CD8-positive, alpha-beta memory T cell (primary cell): ENCODE measurements around the gene ELOVL5. TPM values are rescaled to one million over a fixed set of nuclear protein-coding genes. Genes with fewer than 3 reads are reported as not detected.

ENCODE experiments used
- CTCF ChIA-PET: fragments of 350-600 bp; sonication (Branson Sonifier 250); formaldehyde crosslinking; loops from one replicate; lab custom pipeline; 2021; ENCODE audit warnings: antibody characterized with exemption; lab: Charles Lee
- POLR2A ChIA-PET: fragments of 350-600 bp; sonication (Branson Sonifier 250); formaldehyde crosslinking; loops from one replicate; lab custom pipeline; 2021; ENCODE audit warnings: antibody characterized with exemption; lab: Charles Lee
- DNase-seq, 5 donors: peaks; one replicate each; pipeline versions ENCODE4 v3.0.0 to v3.0.0-alpha.2; 2020 to 2022; ENCODE audit warnings: mixed read lengths in 1 of 5
- H3K27ac ChIP-seq: one replicate; pipeline ENCODE4 v1.7.0; 2013; ENCODE audit warnings: low read depth, mild to moderate bottlenecking, low read length, moderate library complexity
- H3K27me3 ChIP-seq: 2 replicates; pipeline ENCODE4 v1.7.0; 2013; ENCODE audit warnings: low read length, mild to moderate bottlenecking; ENCODE audit not compliant: insufficient read depth, poor library complexity, severe bottlenecking
- H3K36me3 ChIP-seq: 2 replicates; pipeline ENCODE4 v1.7.0; 2013; ENCODE audit warnings: mild to moderate bottlenecking, low read length, moderate library complexity; ENCODE audit not compliant: insufficient read depth
- H3K4me1 ChIP-seq: 2 replicates; pipeline ENCODE4 v1.7.0; 2013; ENCODE audit warnings: mild to moderate bottlenecking, low read length, moderate library complexity; ENCODE audit not compliant: insufficient read depth
- H3K4me3 ChIP-seq: 2 replicates; pipeline ENCODE4 v1.7.0; 2013; ENCODE audit warnings: mild to moderate bottlenecking, low read length
- H3K9me3 ChIP-seq: 2 replicates; pipeline ENCODE4 v1.7.0; 2013; ENCODE audit warnings: mild to moderate bottlenecking, low read length
- H3K27ac Mint-ChIP-seq, 8 donors: one replicate each; pipeline ENCODE4 v1.8.0; 2020 to 2021; ENCODE audit warnings: mixed read lengths in 8 of 8, mild to moderate bottlenecking in 6 of 8, inconsistent platforms in 3 of 8, moderate library complexity in 3 of 8
- H3K27me3 Mint-ChIP-seq, 2 donors: one replicate each; pipeline ENCODE4 v1.8.0; 2020 to 2021; ENCODE audit warnings: mixed read lengths in 2 of 2, mild to moderate bottlenecking in 1 of 2, moderate library complexity in 1 of 2
- H3K36me3 Mint-ChIP-seq, 3 donors: one replicate each; pipeline ENCODE4 v1.8.0; 2020 to 2021; ENCODE audit warnings: mixed read lengths in 3 of 3, inconsistent platforms in 1 of 3, mild to moderate bottlenecking in 1 of 3
- H3K4me1 Mint-ChIP-seq, 3 donors: one replicate each; pipeline ENCODE4 v1.8.0; 2020 to 2021; ENCODE audit warnings: mixed read lengths in 3 of 3, inconsistent platforms in 1 of 3, mild to moderate bottlenecking in 1 of 3
- H3K4me3 Mint-ChIP-seq, 7 donors: one replicate each; pipeline ENCODE4 v1.8.0; 2020 to 2021; ENCODE audit warnings: mixed read lengths in 7 of 7, mild to moderate bottlenecking in 6 of 7, moderate library complexity in 4 of 7, inconsistent platforms in 2 of 7
- H3K9me3 Mint-ChIP-seq, 5 donors: one replicate each; pipeline ENCODE4 v1.8.0; 2020 to 2022; ENCODE audit warnings: mixed read lengths in 5 of 5, mild to moderate bottlenecking in 3 of 5, moderate library complexity in 2 of 5, inconsistent platforms in 1 of 5
- polyA plus RNA-seq: library from polyadenylated mRNA; unstranded; fragments of 300-500 nt; fragmentation: Illumina TruSeq; gene quantifications from one replicate; pipeline ENCODE4 v1.2.3, GENCODE V29; 2021
- total RNA-seq, 2 experiments: library from RNA; stranded (reverse); gene quantifications; one replicate each; pipeline ENCODE4 v1.2.3, GENCODE V29; 2021

Gene ELOVL5
- total and polyA plus RNA-seq, 3 experiments from 2014 or later: 96.9 to 124 (median 117) TPM

DNA sequence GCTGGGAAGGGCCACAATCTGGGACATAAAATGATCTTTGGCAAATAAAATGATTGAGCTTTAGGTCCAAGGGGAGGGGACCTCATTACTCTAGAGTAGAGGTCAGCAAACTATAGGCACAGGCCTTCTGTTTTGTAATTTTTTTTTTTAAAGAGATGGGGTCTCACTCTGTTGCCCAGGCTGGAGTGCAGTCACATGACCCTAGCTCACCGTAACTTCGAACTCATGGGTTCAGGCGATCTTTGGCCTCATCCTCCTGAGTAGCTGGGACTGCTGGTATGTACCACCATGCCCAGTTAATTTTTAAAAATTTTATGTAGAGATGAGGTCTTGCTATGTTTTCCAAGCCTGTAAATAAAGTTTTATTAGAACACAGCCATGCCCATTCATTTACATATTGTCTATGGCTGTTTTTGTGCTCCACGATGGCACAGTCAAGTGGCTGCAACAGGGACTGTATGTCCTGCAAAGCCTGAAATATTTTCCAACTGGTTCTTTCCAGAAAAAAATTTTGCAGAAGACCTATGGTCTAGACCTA, 82.1 kb downstream of the ELOVL5 start:
- ChIA-PET CTCF (no interaction called here), POLR2A (no interaction called here)
- Mint-ChIP-seq H3K36me3 (peaks cover 9 to 93% (median 44%) of the 10 kb centered on the region in 3 donors), H3K4me3 (no peak overlapping the region), H3K9me3 (no peaks in the 10 kb centered on the region), H3K27me3 (no peaks in the 10 kb centered on the region), H3K27ac (peak overlapping the region in 3 of 8 donors; percentile 3 to 70 (median 47)), H3K4me1 (peaks cover 0 to 6% (median 6%) of the 10 kb centered on the region in 3 donors)
- Histone ChIP-seq H3K36me3 (peaks cover 70% of the 10 kb centered on the region), H3K4me1 (no peaks in the 10 kb centered on the region), H3K27me3 (no peaks in the 10 kb centered on the region), H3K9me3 (no peaks in the 10 kb centered on the region), H3K4me3 (no peak overlapping the region), H3K27ac (no peak overlapping the region)
- no peak for DNase-seq

- H3K36me3 Mint-ChIP-seq: peaks cover 9 to 92% (median 46%) of the 10 kb centered on the region in 3 donors
These were observed 83.7 kb downstream of the ELOVL5 start for GRCh38 chr6:53264915-53265607.

DNA sequence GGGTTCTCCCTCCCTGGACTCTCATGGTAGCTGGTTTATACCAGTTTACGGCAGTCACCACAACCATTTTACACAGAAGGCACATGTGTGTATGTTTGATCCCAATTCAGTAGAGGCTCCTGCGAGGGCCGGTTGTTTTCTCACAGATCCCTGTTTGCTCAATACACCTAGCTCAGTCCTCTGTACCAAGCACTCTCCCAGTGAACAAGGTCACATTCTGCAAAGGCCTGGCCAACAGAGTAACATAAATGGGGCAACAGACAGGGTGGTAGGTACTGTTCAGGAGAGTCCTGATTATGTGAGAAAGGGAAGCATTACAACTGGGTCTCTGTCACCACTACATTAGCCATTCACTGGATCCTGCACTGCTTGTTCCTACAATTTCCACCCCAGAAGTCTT, 84.4 kb downstream of the ELOVL5 start:
- peaks cover 71% of the 10 kb centered on the region for H3K36me3 ChIP-seq
- no peak for DNase-seq

More at GRCh38 chr6:53264915-53265607, 83.7 kb downstream of the ELOVL5 start:
- H3K9me3 ChIP-seq: no peaks in the 10 kb centered on the region
- DNase-seq: no peak
- H3K4me1 ChIP-seq: no peaks in the 10 kb centered on the region
- H3K4me3 ChIP-seq: no peak overlapping the region
- Mint-ChIP-seq H3K9me3 (no peaks in the 10 kb centered on the region), H3K4me3 (no peak overlapping the region), H3K27me3 (no peaks in the 10 kb centered on the region), H3K4me1 (peaks cover 0 to 6% (median 6%) of the 10 kb centered on the region in 3 donors), H3K27ac (peak overlapping the region in 2 of 8 donors; percentile 1 to 35)
- no peak overlapping the region for H3K27ac ChIP-seq
- H3K27me3 ChIP-seq: no peaks in the 10 kb centered on the region
- ChIA-PET CTCF (no interaction called here), POLR2A (no interaction called here)
- peaks cover 69% of the 10 kb centered on the region for H3K36me3 ChIP-seq

GRCh38 chr6:53263917-53264316, 84.8 kb downstream of the ELOVL5 start:
- H3K27me3 Mint-ChIP-seq: no peaks in the 10 kb centered on the region
- H3K4me3 ChIP-seq: no peak overlapping the region
- DNase-seq: no peak
- no peaks in the 10 kb centered on the region for H3K9me3 Mint-ChIP-seq
- peak overlapping the region in 5 of 8 donors; percentile 0 to 54 (median 31) for H3K27ac Mint-ChIP-seq
- POLR2A ChIA-PET: no interaction called here
- no peak overlapping the region for H3K27ac ChIP-seq
- no peaks in the 10 kb centered on the region for H3K4me1 ChIP-seq
- H3K36me3 ChIP-seq: peaks cover 71% of the 10 kb centered on the region
- H3K4me3 Mint-ChIP-seq: peak overlapping the region in 1 of 7 donors; percentile 81
- CTCF ChIA-PET: no interaction called here
- no peaks in the 10 kb centered on the region for H3K9me3 ChIP-seq
- H3K4me1 Mint-ChIP-seq: peaks cover 0 to 6% (median 6%) of the 10 kb centered on the region in 3 donors
- no peaks in the 10 kb centered on the region for H3K27me3 ChIP-seq
- peaks cover 14 to 91% (median 44%) of the 10 kb centered on the region in 3 donors for H3K36me3 Mint-ChIP-seq

More for the DNA sequence above, 84.4 kb downstream of the ELOVL5 start:
- Histone ChIP-seq H3K27me3 (no peaks in the 10 kb centered on the region), H3K4me3 (no peak overlapping the region), H3K27ac (no peak overlapping the region), H3K9me3 (no peaks in the 10 kb centered on the region), H3K4me1 (no peaks in the 10 kb centered on the region)
- no peaks in the 10 kb centered on the region for H3K9me3 Mint-ChIP-seq
- peaks cover 0 to 6% (median 6%) of the 10 kb centered on the region in 3 donors for H3K4me1 Mint-ChIP-seq
- no peak overlapping the region for H3K4me3 Mint-ChIP-seq
- no peaks in the 10 kb centered on the region for H3K27me3 Mint-ChIP-seq
- H3K27ac Mint-ChIP-seq: peak overlapping the region in 3 of 8 donors; percentile 7 to 74 (median 31)
- ChIA-PET CTCF (no interaction called here), POLR2A (no interaction called here)
- peaks cover 9 to 91% (median 47%) of the 10 kb centered on the region in 3 donors for H3K36me3 Mint-ChIP-seq

GRCh38 chr6:53259860-53260580, 88.7 kb downstream of the ELOVL5 start:
- H3K36me3 ChIP-seq: peaks cover 38% of the 10 kb centered on the region
- no peaks in the 10 kb centered on the region for H3K9me3 ChIP-seq
- ChIA-PET POLR2A (no interaction called here), CTCF (interaction anchor here (1.1 kb wide), 1 partner anchor 13 kb away, joined by 3 read pairs; no protein-coding TSS in a partner anchor)
- peaks cover 15 to 69% (median 36%) of the 10 kb centered on the region in 3 donors for H3K36me3 Mint-ChIP-seq
- no peaks in the 10 kb centered on the region for H3K4me1 ChIP-seq
- no peak overlapping the region for H3K4me3 ChIP-seq
- H3K27me3 ChIP-seq: no peaks in the 10 kb centered on the region
- H3K27ac ChIP-seq: no peak overlapping the region
- H3K27me3 Mint-ChIP-seq: no peaks in the 10 kb centered on the region
- no peak overlapping the region for H3K4me3 Mint-ChIP-seq
- no peaks in the 10 kb centered on the region for H3K9me3 Mint-ChIP-seq
- no peak for DNase-seq
- H3K4me1 Mint-ChIP-seq: peaks cover 0 to 2% (median 0%) of the 10 kb centered on the region in 3 donors
- H3K27ac Mint-ChIP-seq: no peak overlapping the region

- ChIA-PET POLR2A (no interaction called here), CTCF (no interaction called here)
- H3K36me3 Mint-ChIP-seq: peaks cover 18 to 58% (median 34%) of the 10 kb centered on the region in 3 donors
- no peaks in the 10 kb centered on the region for H3K9me3 Mint-ChIP-seq
- no peaks in the 10 kb centered on the region for H3K27me3 Mint-ChIP-seq
- peaks cover 31% of the 10 kb centered on the region for H3K36me3 ChIP-seq
- no peaks in the 10 kb centered on the region for H3K27me3 ChIP-seq
- DNase-seq: no peak
- H3K4me1 Mint-ChIP-seq: no peaks in the 10 kb centered on the region
- H3K27ac Mint-ChIP-seq: peak overlapping the region in 2 of 8 donors; percentile 70 to 79
- peak overlapping the region in 1 of 7 donors; percentile 5 for H3K4me3 Mint-ChIP-seq
- no peak overlapping the region for H3K27ac ChIP-seq
- H3K4me3 ChIP-seq: no peak overlapping the region
- H3K9me3 ChIP-seq: no peaks in the 10 kb centered on the region
- no peaks in the 10 kb centered on the region for H3K4me1 ChIP-seq
These were observed 90.0 kb downstream of the ELOVL5 start for GRCh38 chr6:53258774-53259155.

- CTCF ChIA-PET: interaction anchor here (1.1 to 1.8 kb wide), 2 partner anchors 87 to 153 kb away, joined by 3 to 6 read pairs; no protein-coding TSS in a partner anchor
- H3K27ac Mint-ChIP-seq: peak overlapping the region in 3 of 8 donors; percentile 30 to 94 (median 70)
- no peak overlapping the region for H3K4me3 Mint-ChIP-seq
- H3K9me3 ChIP-seq: no peaks in the 10 kb centered on the region
- no peak overlapping the region for H3K27ac ChIP-seq
- no peak for DNase-seq
- H3K27me3 ChIP-seq: no peaks in the 10 kb centered on the region
- H3K36me3 Mint-ChIP-seq: peaks cover 18 to 54% (median 33%) of the 10 kb centered on the region in 3 donors
- no peaks in the 10 kb centered on the region for H3K4me1 ChIP-seq
- H3K4me3 ChIP-seq: no peak overlapping the region
- H3K4me1 Mint-ChIP-seq: no peaks in the 10 kb centered on the region
- no peaks in the 10 kb centered on the region for H3K27me3 Mint-ChIP-seq
- H3K36me3 ChIP-seq: peaks cover 27% of the 10 kb centered on the region
- no peaks in the 10 kb centered on the region for H3K9me3 Mint-ChIP-seq
- POLR2A ChIA-PET: no interaction called here
These were observed 90.5 kb downstream of the ELOVL5 start for GRCh38 chr6:53258076-53258773.
